K562 (cell line): ENCODE results near the gene NEMP2. TPM values are rescaled to one million over a fixed set of nuclear protein-coding genes. Genes with fewer than 3 reads are reported as not detected.

Experiments
- GABPB1 ChIP-seq: sonication (generic); formaldehyde crosslinking; IDR thresholded peaks from 2 replicates; pipeline ENCODE4 v1.8.0; 2022; ENCODE audit warnings: mild to moderate bottlenecking, missing genetic modification reagents
- KLF1 ChIP-seq: fragments of 450-650 bp; IDR thresholded peaks from 2 replicates; pipeline ENCODE4 v1.6.1; 2016; ENCODE audit warnings: missing genetic modification characterization, missing compliant biosample characterization
- L3MBTL2 ChIP-seq: fragments of 450-650 bp; IDR thresholded peaks from 2 replicates; pipeline ENCODE4 v1.6.1; 2016; ENCODE audit warnings: mild to moderate bottlenecking, moderate library complexity
- NCOA1 ChIP-seq: fragments of 450-650 bp; IDR thresholded peaks from 2 replicates; pipeline ENCODE4 v1.6.1; 2016; ENCODE audit warnings: low read depth
- NFRKB ChIP-seq: fragments of 450-650 bp; IDR thresholded peaks from 2 replicates; pipeline ENCODE4 v1.6.1; 2016; ENCODE audit warnings: low read depth
- RHOXF2B ChIP-seq: fragments of 250-450 bp; sonication (Bioruptor Pico); conservative IDR thresholded peaks from 2 replicates; pipeline ENCODE4 v1.5.1; 2021
- SAFB ChIP-seq: fragments of 200-400 bp; formaldehyde crosslinking; IDR thresholded peaks from 2 replicates; pipeline ENCODE4 v1.6.1; 2017; ENCODE audit warnings: low read depth, low read length, borderline replicate concordance
- TEAD4 ChIP-seq, 2 experiments: sonication (generic) in 1 of 2; formaldehyde crosslinking in 1 of 2; IDR thresholded peaks; 2 replicates each; pipeline versions ENCODE4 v1.6.1 to v1.8.0; 2012 to 2022; ENCODE audit warnings: borderline replicate concordance in 1 of 2, inconsistent platforms in 1 of 2, low read length in 1 of 2, mild to moderate bottlenecking in 1 of 2, missing genetic modification reagents in 1 of 2
- ZNF77 ChIP-seq: fragments of 250-450 bp; sonication (Bioruptor Pico); IDR thresholded peaks from 2 replicates; pipeline ENCODE4 v1.5.0; 2020
- polyA plus RNA-seq, 8 experiments: library from polyadenylated mRNA; depleted of rRNA in 4 of 8; stranded (reverse) in 5 of 8; unstranded in 3 of 8; fragments of >200 nt; fragmentation: Nextera tagmentation in 2 of 8; fragmentation: Illumina TruSeq in 1 of 8; extraction: Ambion mirVana in 2 of 8; extraction: Trizol in 1 of 8; gene quantifications; 2 replicates each; pipeline versions ENCODE4 v1.2.1 to v1.2.3, GENCODE V29; 2011 to 2014; ENCODE audit warnings: inconsistent platforms in 1 of 8, missing spikeins in 1 of 8
- total RNA-seq, 7 experiments: library from RNA; depleted of rRNA in 6 of 7; stranded (reverse); fragments of >200 nt in 6 of 7; fragmentation: Illumina TruSeq in 2 of 7; extraction: Trizol in 2 of 7; gene quantifications; 2 replicates each; pipeline versions ENCODE4 v1.2.1 to v1.2.3, GENCODE V29; 2011 to 2021; ENCODE audit warnings: low replicate concordance in 1 of 7
- TF ChIP-seq, protein P1 (sequence below), 2 experiments: fragments of 450-650 bp in 1 of 2; sonication (generic) in 1 of 2; formaldehyde crosslinking in 1 of 2; IDR thresholded peaks; 2 replicates each; pipeline versions ENCODE4 v1.7.1 to v1.9.0; 2016 to 2022; ENCODE audit warnings: inconsistent platforms in 1 of 2, mild to moderate bottlenecking in 1 of 2, missing genetic modification reagents in 1 of 2
- TF ChIP-seq, protein P2 (sequence below): fragments of 450-650 bp; IDR thresholded peaks from 2 replicates; pipeline ENCODE4 v1.6.1; 2014; ENCODE audit warnings: low read depth, mild to moderate bottlenecking, moderate library complexity, borderline replicate concordance
- TF ChIP-seq, protein P3 (sequence below): IDR thresholded peaks from 3 replicates; pipeline ENCODE4 v1.6.1; 2011; ENCODE audit warnings: borderline replicate concordance, mild to moderate bottlenecking, moderate library complexity; ENCODE audit not compliant: insufficient read length; ENCODE audit errors: extremely low read depth

The NEMP2 gene
- total and polyA plus RNA-seq, 9 of the 15 experiments (the other 6 are each of a cell fraction or from before 2014, with no cell fraction given): 0.32 to 3.0 (median 1.7) TPM

DNA sequence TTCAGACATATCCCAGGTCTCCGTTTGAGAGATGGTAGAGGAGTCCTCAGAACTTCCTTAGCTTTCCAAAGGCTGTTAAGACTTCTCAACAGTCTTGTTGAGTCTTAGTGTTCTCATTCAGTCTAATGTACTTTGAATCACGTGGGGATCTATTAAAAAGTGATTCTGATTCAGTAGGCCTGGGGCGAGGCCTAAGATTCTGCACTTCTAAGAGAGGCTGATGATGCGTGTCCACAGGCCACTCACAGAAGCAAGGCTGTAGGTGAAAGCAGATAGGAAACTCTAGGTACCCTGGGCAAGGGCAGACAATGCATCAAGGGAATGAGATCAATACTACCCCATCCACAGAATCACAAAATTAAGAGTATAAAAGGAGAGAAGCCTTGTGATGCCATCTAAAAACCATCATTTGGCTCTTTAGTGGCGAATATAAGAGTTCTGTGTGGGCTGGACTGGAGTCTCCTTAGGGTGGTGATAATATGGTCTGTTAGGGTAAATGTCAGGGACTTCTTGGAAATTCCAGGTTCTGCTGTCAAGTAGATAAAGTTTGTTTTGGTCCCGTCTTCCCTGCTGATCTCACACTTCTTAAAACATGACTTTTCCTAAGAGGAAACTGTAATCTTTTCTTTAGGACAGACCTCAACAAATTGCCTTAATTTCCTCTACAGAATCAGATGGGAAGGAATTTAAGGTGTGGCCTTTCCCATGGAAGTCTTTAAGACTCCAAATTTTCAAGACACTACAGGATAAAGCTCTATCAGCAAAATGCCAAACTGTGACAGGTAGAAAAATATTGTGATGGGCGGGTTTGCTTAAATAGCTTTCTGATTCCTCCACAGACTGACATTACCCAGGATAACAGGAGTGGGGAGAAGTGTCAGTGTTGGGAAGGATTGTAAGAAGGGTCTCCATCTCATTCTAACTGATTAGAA is 45.7 kb upstream of the NEMP2 start (continued):
- TF ChIP-seq, protein P1, sequence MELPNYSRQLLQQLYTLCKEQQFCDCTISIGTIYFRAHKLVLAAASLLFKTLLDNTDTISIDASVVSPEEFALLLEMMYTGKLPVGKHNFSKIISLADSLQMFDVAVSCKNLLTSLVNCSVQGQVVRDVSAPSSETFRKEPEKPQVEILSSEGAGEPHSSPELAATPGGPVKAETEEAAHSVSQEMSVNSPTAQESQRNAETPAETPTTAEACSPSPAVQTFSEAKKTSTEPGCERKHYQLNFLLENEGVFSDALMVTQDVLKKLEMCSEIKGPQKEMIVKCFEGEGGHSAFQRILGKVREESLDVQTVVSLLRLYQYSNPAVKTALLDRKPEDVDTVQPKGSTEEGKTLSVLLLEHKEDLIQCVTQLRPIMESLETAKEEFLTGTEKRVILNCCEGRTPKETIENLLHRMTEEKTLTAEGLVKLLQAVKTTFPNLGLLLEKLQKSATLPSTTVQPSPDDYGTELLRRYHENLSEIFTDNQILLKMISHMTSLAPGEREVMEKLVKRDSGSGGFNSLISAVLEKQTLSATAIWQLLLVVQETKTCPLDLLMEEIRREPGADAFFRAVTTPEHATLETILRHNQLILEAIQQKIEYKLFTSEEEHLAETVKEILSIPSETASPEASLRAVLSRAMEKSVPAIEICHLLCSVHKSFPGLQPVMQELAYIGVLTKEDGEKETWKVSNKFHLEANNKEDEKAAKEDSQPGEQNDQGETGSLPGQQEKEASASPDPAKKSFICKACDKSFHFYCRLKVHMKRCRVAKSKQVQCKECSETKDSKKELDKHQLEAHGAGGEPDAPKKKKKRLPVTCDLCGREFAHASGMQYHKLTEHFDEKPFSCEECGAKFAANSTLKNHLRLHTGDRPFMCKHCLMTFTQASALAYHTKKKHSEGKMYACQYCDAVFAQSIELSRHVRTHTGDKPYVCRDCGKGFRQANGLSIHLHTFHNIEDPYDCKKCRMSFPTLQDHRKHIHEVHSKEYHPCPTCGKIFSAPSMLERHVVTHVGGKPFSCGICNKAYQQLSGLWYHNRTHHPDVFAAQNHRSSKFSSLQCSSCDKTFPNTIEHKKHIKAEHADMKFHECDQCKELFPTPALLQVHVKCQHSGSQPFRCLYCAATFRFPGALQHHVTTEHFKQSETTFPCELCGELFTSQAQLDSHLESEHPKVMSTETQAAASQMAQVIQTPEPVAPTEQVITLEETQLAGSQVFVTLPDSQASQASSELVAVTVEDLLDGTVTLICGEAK (IDR thresholded peaks at IDR 0.05): no peak
- TF ChIP-seq, protein P1 (CRISPR knock-in tag; IDR thresholded peaks at IDR 0.05): no peak
- 0 out of 2 replicates have a peak, but pooled peaks have one; percentile 27 for TF ChIP-seq L3MBTL2
- peak; percentile 51; the same call in 1 of the 2 replicates for TF ChIP-seq NFRKB
- no peak for TF ChIP-seq KLF1
- peak; percentile 58; the same call in 1 of the 2 replicates for TF ChIP-seq NCOA1
- peak; percentile 73; the same call in 1 of the 2 replicates for TF ChIP-seq TEAD4 (IDR thresholded peaks at IDR 0.05; ENCODE audit: low read length)
- TF ChIP-seq TEAD4 (CRISPR knock-in tag; IDR thresholded peaks at IDR 0.05; ENCODE audit: borderline replicate concordance): no peak
- no peak for TF ChIP-seq GABPB1 (CRISPR knock-in tag)
- TF ChIP-seq ZNF77: no peak
- TF ChIP-seq, protein P2, sequence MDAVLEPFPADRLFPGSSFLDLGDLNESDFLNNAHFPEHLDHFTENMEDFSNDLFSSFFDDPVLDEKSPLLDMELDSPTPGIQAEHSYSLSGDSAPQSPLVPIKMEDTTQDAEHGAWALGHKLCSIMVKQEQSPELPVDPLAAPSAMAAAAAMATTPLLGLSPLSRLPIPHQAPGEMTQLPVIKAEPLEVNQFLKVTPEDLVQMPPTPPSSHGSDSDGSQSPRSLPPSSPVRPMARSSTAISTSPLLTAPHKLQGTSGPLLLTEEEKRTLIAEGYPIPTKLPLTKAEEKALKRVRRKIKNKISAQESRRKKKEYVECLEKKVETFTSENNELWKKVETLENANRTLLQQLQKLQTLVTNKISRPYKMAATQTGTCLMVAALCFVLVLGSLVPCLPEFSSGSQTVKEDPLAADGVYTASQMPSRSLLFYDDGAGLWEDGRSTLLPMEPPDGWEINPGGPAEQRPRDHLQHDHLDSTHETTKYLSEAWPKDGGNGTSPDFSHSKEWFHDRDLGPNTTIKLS: no peak
- TF ChIP-seq SAFB: no peak
- TF ChIP-seq RHOXF2B (CRISPR knock-in tag): no peak
- TF ChIP-seq, protein P3, sequence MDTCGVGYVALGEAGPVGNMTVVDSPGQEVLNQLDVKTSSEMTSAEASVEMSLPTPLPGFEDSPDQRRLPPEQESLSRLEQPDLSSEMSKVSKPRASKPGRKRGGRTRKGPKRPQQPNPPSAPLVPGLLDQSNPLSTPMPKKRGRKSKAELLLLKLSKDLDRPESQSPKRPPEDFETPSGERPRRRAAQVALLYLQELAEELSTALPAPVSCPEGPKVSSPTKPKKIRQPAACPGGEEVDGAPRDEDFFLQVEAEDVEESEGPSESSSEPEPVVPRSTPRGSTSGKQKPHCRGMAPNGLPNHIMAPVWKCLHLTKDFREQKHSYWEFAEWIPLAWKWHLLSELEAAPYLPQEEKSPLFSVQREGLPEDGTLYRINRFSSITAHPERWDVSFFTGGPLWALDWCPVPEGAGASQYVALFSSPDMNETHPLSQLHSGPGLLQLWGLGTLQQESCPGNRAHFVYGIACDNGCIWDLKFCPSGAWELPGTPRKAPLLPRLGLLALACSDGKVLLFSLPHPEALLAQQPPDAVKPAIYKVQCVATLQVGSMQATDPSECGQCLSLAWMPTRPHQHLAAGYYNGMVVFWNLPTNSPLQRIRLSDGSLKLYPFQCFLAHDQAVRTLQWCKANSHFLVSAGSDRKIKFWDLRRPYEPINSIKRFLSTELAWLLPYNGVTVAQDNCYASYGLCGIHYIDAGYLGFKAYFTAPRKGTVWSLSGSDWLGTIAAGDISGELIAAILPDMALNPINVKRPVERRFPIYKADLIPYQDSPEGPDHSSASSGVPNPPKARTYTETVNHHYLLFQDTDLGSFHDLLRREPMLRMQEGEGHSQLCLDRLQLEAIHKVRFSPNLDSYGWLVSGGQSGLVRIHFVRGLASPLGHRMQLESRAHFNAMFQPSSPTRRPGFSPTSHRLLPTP: no peak
